ENCODE results near the gene SPIRE1. TPM values are rescaled to one million over a fixed set of nuclear protein-coding genes. Genes with fewer than 3 reads are reported as not detected.

Gene SPIRE1
- total RNA-seq, 2 donors from 2014 or later = 21.9 to 23.6 TPM

DNA sequence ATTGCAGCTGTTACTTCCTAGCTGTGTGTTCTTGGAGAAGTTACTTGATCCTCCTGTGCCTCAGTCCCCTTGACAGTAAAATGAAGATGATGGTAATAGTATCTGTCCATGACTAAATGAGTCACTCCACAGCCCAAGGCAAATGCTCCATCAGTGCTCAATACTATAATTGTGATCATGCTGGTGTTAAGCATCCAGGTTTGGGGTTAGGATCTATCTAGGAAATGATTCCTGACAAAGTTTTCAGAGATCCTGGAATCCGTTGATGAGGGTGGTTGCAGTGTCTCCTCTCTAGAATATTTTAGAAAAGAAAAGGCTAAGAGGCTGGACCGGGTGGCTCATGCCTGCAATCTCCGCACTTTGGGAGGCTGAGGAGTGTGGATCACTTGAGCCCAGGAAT lies 252.8 kb downstream of the SPIRE1 start:
- Histone ChIP-seq H3K36me3 (no peaks in the 10 kb centered on the region), H3K27ac (no peak overlapping the region), H3K27me3 (replicated peaks; ENCODE audit: insufficient read depth) (no peaks in the 10 kb centered on the region), H3K4me1 (replicated peaks) (no peaks in the 10 kb centered on the region), H3K4me3 (no peak overlapping the region), H3K9me3 (no peaks in the 10 kb centered on the region)
- 86% methylated on average over 3 of the region's 3 CpGs for WGBS
- no peak for DNase-seq (ENCODE audit: low spot score)
- TF ChIP-seq, protein P1, sequence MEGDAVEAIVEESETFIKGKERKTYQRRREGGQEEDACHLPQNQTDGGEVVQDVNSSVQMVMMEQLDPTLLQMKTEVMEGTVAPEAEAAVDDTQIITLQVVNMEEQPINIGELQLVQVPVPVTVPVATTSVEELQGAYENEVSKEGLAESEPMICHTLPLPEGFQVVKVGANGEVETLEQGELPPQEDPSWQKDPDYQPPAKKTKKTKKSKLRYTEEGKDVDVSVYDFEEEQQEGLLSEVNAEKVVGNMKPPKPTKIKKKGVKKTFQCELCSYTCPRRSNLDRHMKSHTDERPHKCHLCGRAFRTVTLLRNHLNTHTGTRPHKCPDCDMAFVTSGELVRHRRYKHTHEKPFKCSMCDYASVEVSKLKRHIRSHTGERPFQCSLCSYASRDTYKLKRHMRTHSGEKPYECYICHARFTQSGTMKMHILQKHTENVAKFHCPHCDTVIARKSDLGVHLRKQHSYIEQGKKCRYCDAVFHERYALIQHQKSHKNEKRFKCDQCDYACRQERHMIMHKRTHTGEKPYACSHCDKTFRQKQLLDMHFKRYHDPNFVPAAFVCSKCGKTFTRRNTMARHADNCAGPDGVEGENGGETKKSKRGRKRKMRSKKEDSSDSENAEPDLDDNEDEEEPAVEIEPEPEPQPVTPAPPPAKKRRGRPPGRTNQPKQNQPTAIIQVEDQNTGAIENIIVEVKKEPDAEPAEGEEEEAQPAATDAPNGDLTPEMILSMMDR (IDR thresholded peaks at IDR 0.05) = no peak
- no peak for TF ChIP-seq POLR2AphosphoS5 (IDR thresholded peaks at IDR 0.05)
- TF ChIP-seq POLR2A (IDR thresholded peaks at IDR 0.05) = no peak
- intact Hi-C loops (cut with DNase I) = loop anchor here (5.0 kb wide), 2 partner anchors 252 to 477 kb away; partner anchors contain the start of genes PTPN2 and SPIRE1

DNA sequence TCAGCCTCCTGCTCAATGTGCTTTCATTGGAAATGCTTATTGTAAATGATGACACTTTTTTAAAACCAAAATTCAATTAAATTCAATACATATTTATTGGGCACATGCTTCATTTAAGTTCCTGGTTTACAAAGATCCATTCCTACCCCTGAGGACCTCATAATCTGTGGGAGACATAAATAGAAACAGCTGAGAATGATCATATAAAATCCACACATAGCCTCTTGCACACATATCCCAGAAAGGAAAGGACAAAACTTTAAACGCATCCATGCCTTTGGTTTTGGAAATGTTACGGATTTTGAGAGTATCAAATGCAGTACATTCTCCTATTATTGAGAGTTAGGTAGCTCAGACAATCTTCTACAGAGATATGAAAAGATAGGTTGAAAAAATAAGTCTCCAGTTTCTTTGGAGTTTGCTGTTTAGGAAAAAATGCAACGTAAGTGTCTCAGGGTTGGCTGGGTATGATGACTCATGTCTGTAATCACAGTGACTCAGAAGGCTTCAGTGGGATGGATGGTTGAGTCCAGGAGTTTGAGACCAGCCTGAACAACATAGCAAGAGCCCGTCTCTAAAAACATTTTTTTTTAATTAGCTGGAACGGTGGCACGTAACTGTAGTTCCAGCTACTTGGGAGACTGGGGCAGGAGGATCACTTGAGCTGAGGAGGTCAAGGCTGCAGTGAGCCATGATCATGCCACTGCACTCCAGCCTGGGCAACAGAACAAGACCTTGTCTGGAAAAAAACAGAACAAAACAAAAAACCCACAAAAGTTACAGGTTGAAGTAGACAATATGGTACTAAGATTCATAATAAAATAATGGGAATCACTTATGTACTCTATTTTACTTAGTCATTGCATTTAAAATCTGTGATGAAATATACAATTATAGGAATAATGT lies 254.1 kb downstream of the SPIRE1 start:
- TF ChIP-seq POLR2AphosphoS5 (IDR thresholded peaks at IDR 0.05) = no peak
- TF ChIP-seq, protein P1 (IDR thresholded peaks at IDR 0.05) = no peak
- no peak for TF ChIP-seq POLR2A (IDR thresholded peaks at IDR 0.05)
- intact Hi-C loops (cut with DNase I) = no loop called here
- Histone ChIP-seq H3K27ac (no peak overlapping the region), H3K4me1 (replicated peaks) (no peaks in the 10 kb centered on the region), H3K9me3 (no peaks in the 10 kb centered on the region), H3K36me3 (no peaks in the 10 kb centered on the region), H3K4me3 (no peak overlapping the region), H3K27me3 (replicated peaks; ENCODE audit: insufficient read depth) (no peaks in the 10 kb centered on the region)
- no peak for DNase-seq (ENCODE audit: low spot score)
- 54% methylated on average over 6 of the region's 6 CpGs for WGBS

DNA sequence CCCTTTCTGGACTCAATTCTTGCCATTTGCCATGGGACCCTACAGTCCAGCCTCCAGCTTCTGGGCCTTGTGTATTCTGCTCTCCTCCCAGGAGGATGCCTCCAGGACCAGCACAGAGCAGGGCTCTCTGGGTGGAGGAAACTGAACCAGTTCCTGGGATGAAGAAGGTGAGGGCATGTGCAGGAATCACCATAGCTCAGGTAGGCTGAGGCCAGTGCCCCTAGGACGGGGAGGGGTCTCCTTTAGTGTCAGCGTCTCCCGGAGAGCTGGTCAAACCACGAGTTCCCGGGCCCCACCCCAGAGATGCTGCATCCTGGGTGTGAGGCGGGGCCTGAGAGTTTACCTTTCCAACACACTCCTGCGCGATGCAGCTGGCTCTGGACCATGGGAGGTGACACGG lies 256.0 kb downstream of the SPIRE1 start:
- no peaks in the 10 kb centered on the region for H3K27me3 ChIP-seq (replicated peaks; ENCODE audit: insufficient read depth)
- DNase-seq (ENCODE audit: low spot score) = no peak
- no peaks in the 10 kb centered on the region for H3K36me3 ChIP-seq
- H3K4me1 ChIP-seq (replicated peaks) = no peaks in the 10 kb centered on the region
- no peak for TF ChIP-seq POLR2AphosphoS5 (IDR thresholded peaks at IDR 0.05)
- TF ChIP-seq POLR2A (IDR thresholded peaks at IDR 0.05) = no peak
- TF ChIP-seq, protein P1 (IDR thresholded peaks at IDR 0.05) = no peak
- H3K27ac ChIP-seq = no peak overlapping the region
- intact Hi-C loops (cut with DNase I) = no loop called here
- H3K4me3 ChIP-seq = no peak overlapping the region
- H3K9me3 ChIP-seq = no peaks in the 10 kb centered on the region
- 50% methylated on average over 9 of the region's 9 CpGs for WGBS

DNA sequence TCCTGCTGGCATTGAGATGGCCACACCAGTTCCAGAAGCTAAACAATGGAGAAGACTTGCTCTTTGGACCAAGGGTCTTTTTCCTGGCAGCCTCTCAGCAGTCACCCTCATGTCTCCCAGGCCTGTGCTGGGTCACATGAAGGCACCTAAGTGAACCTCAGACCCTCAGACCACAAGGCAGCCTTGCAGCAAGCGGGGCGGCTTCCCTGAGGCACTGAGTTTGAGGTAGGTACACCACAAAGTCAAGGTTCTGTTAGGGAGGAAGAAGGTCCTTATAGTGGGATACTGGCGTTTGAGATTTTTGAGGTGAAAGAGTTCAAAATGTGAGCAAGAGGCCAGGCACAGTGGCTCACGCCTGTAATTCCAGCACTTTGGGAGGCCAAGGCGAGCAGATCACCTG lies 258.7 kb downstream of the SPIRE1 start:
- Histone ChIP-seq H3K4me1 (replicated peaks) (no peaks in the 10 kb centered on the region), H3K36me3 (no peaks in the 10 kb centered on the region), H3K27ac (no peak overlapping the region), H3K9me3 (no peaks in the 10 kb centered on the region), H3K27me3 (replicated peaks; ENCODE audit: insufficient read depth) (no peaks in the 10 kb centered on the region), H3K4me3 (no peak overlapping the region)
- no peak for TF ChIP-seq POLR2A (IDR thresholded peaks at IDR 0.05)
- no peak for TF ChIP-seq POLR2AphosphoS5 (IDR thresholded peaks at IDR 0.05)
- TF ChIP-seq, protein P1 (IDR thresholded peaks at IDR 0.05) = no peak
- WGBS = 85% methylated on average over 5 of the region's 5 CpGs
- DNase-seq (ENCODE audit: low spot score) = no peak
- intact Hi-C loops (cut with DNase I) = loop anchor here (10.0 kb wide), 1 partner anchor 546 kb away; the partner anchor contains the start of gene SEH1L

All from prostate gland (tissue), 2 donors.